Glomerular endothelial cell (primary cell): ENCODE data around the gene AQP12A. TPM values are rescaled to one million over a fixed set of nuclear protein-coding genes. Genes with fewer than 3 reads are reported as not detected.

Source experiments
- DNase-seq: peaks from one replicate; pipeline ENCODE4 v3.0.0-alpha.2; 2011; ENCODE audit warnings: low read depth, low spot score; ENCODE audit errors: extremely low read depth
- total RNA-seq: library from RNA; depleted of rRNA; stranded (reverse); fragments of >200 nt; gene quantifications from 2 replicates; pipeline ENCODE4 v1.2.3, GENCODE V29; 2015

Gene AQP12A
- total RNA-seq, 1 donor from 2014 or later, result not detected

DNA sequence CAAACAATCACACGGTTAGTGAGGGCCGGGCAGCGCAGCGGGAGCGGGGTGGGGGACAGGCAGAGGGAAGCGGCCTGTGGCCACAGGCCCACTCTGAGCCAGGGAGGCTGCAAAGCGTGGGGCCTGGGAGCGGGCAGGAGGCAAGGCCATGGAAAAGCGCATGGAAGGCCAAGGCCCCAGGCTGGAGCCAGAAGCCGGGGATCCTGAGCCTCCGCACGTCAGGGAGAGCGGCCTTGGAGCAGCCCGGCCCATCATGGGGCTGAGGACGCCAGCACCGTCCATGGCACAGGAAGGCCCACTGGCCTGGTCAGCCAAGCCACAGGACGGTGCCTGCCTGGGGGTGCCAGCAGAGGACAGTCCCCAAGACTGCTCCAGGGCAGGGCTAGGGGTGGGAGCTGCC is 43.1 kb downstream of the AQP12A start:
- DNase-seq, result no peak

DNA sequence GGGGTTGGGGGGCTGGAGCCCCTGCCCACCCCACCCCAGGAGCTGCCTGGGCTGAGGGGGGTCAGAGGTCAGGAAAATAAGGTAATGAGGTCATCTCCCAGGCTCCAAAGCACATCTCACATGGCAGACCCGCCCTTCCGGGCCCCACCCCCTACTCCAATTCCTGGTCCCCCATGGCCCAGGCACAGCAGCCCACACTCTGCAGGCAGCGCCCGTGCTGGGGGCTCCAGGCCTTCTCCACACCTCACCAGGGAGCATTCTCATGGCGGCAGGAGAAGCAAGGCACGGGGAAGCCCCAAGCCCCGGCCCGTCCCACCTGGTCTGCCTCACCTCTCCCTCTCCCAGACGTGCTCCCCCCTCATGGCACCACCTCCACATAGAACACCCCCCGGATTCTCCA is 43.8 kb downstream of the AQP12A start:
- no peak for DNase-seq

DNA sequence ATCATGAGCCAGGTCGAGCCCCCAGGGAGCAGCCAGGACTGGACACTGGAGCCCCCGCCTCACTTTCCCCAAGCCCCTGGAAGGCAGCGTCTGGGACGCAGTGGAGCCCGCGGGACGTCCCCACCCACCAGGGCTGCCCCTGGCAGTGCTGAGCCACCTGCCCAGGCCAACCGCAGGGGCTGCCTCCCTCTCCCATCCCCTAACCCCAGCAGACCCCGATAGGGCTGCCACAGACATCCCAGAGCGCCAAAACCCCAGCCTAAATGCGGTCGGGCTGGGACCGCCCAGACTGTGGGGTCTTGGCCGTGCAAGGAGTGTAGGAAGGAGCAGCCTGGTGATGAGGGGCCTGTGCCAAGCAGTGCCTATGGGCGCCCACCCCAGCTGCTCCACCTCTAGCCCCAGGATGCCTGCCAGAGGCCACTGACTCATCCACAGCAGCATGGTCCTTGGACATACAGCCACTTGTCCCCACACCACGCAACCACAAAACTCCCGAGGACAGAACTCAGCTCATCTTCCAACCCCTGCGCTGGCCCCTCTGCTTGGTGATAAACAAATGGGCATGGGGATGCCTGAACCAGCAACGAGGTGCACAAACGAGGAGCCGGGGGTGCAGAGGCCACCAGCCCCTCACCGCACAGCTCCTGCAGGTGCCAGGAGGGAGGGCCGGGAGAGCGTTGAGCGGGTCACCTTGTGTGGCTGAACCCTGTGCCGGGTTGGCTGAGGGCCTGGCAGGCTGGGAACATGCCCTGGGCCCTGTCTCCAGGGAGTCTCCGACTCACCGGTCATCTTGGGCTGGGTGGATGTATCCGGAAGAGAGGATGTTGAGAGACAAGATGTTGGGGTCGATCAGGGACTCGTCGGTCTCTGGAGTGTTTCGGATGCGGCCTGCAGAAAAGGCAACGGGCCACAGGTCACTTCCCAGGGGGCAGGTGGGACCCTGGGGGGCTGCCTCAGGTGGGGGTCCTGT is 44.9 kb downstream of the AQP12A start:
- no peak for DNase-seq

DNA sequence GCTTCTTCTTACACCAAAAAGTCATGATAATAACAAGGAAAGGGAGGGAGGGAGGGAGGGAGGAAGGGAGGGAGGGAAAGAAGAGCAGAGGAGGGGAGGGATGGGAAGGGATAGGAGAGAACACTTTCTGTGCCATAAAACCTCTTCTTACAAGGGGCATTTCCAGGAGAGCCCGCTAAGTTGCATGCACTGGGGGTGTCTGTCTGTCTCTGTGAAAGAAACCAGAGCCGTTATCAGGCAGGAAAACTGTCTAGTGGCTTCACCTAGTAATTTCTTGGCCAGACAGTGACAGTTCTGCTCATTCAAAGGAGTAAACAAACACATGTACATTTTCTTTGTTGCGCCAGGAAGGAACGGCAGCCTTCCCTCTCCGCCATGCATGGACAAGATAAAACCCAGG is 45.8 kb downstream of the AQP12A start:
- no peak for DNase-seq

DNA sequence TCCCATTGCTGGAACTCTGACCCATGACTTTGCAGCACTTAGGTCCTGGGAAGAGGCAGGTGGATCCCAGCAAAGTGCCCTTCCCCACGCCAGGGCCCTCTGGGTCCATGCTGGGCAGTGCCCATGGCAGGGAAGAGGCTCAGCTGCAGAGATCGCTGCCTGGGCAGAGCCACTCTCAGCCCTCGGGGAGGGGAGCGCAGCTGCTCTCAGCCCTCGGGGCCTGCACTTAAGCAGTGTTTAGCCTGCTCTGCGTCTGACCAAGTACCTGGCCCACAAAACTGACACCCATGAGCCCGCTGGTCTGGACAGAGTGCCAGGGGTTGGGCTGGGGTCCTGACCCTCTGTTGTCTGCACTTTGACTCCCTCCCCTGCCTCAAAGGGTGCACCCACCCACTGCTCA is 46.3 kb downstream of the AQP12A start:
- DNase-seq, result no peak

DNA sequence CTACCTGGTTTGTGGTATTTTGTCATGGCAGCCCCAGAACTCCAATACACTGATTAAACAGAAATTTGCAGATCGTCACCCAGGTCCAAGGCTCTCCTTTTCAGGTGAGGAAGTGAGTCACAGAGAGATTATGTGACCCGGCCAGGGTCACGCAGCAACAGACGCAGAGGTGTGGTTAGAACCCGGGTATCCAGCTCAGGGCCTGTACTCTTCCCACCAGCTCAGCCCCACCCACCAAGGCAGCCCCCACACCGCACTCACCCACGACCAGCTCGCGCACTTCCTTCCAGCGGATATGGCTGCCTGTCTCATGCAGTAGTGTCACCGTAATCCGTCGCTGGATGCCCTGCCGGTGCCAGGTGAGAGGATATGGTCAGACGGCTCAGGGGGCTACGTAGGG is 48.1 kb downstream of the AQP12A start:
- no peak for DNase-seq

DNA sequence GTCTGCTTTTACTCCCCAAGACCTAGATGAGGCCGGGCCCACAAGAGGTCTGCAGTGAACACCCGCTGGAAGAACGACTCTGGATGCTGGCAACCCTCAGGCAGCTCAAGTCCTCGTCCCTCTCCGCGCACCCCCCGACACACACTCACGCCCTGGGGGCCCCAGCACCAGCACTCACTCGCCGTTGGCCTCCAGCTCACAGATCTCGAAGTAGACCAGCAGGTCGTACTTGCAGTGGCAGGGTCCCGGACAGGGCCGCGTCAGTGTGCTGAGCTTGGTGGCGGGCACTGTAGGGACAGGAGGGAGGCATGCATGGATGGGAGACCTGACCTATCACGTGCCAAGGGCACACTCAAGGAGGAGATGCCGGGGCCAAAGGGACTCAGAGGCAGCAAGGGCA is 49.4 kb downstream of the AQP12A start:
- no peak for DNase-seq

DNA sequence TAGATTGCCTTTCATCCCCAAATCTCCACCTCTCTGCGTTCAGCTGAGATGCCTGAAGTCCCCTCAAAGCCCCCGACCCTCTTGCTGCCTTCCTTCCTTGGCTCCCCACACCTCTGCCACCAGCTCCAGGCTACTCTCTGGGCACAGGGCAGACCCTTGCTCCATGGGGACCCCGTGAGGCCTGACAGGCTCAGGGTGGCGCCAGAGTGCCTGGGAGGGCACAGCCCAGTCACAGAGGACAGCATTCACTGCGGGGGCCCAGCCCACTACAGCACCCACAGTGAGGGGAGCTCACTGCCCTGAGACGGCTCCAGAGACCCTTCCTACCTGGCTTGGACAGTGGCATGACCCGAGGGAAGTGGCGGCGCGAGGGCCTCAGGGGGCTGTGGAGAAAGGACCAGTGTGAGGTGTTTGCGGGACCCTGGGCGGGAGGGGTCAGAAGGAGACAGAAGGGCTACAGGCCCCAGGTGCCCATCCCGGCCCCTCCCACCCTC is 51.0 kb downstream of the AQP12A start:
- no peak for DNase-seq

DNA sequence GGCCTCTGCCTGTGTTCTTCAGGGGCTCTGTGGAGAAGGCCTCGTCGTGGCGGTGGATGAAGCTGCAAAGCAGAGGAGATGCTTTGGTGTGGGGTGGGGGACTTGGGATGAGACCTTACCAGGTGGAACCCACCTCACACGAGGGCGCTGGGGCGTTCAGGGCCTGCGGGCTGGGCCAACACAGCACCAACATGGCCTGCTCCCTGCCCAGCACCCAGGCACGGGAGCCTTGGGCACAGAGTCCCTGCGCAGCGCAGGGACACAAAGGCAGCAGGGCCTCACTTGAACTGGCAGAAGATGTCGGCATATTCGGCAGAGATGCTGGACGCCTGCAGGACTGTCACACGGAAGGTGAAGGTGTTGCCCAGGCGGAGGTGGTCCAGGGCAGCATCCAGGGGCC is 53.8 kb downstream of the AQP12A start:
- no peak for DNase-seq

DNA sequence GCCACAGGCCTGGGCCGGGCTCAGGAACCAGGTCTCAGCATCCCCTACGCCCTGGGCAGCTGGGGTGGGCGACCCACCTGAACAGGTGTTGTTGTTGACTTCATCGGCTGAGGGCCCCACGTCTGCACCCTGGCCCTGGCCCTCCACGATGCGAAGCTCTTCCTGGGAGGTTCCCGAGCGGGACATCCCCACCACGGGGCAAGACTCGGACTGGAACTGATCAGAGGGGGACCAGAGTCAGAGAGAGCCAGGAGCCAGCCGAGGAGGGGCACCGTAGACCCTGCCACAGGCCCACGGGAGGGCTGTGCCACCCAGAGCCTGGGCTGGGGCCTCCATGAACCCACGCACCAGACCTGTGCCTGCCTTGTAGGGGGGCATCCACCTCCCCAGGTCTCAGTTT is 54.3 kb downstream of the AQP12A start:
- DNase-seq, result no peak

DNA sequence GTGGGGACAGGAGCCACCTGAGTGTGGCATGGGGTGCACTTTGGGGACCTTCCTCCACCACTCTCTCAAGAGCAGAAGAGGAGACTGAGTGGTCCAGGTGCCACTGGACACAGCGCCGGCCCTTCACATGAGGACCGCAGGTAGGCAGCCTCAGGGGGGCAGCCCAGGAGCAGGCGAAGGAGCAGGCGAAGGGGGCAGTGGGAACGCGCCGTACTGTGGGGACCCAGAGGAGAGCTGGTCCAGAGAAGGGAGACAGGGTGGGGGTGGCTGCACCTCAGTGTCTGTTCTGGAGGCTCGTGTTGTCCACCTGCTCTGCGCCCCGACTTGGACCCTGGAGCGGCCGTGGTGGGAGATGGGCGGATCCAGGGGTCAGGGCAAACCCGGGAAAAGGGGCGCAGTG is 55.0 kb downstream of the AQP12A start:
- no peak for DNase-seq

DNA sequence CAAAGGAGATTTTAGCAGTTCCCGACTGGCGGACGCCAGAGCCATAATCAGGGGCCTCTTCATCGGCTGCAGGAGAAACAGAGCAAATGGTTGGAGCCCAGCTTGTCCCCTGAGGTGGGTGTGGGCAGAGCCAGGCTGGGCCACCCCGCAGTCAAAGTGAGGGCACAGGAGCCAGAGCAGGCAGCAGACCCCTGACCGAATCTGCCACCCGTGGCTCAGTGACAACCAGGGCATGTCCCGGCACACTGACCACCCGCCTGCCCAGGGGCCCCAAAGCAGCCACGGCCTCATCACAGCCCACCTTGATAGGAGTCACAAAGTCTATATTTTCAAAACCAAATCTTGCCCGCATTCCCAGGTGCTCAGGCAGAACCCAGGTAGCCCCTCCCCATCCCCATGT is 55.6 kb downstream of the AQP12A start:
- DNase-seq, result no peak

Other genes starting within 250 kb of the AQP12A start
- 7.1 and 8.3 TPM in 2 replicates for gene ANKMY1, start 133.9 kb upstream of the AQP12A start, total RNA-seq
- 1.8 and 3.1 TPM in 2 replicates for gene DUSP28, start 131.5 kb upstream of the AQP12A start, total RNA-seq
- 108 and 141 TPM in 2 replicates for gene RNPEPL1, start 123.4 kb upstream of the AQP12A start, total RNA-seq
- gene CAPN10, start 105.1 kb upstream of the AQP12A start, total RNA-seq, result 23.3 and 32.1 TPM in 2 replicates
- 0.23 and 0.24 TPM in 2 replicates for gene GPR35, start 66.4 kb upstream of the AQP12A start, total RNA-seq
- gene AQP12B, start 9.0 kb upstream of the AQP12A start, total RNA-seq, result not detected in 2 replicates
- 0.97 and 1.2 TPM in 2 replicates for gene KIF1A, start 128.4 kb downstream of the AQP12A start, total RNA-seq
- gene AGXT, start 177.0 kb downstream of the AQP12A start, total RNA-seq, result not detected in 2 replicates
- gene MAB21L4, start 204.3 kb downstream of the AQP12A start, total RNA-seq, result not detected in 2 replicates
- not detected in 2 replicates for gene CROCC2, start 214.5 kb downstream of the AQP12A start, total RNA-seq